ENCODE data around the gene SYT15.
"Not testable (repeated sequence)": the region's sequence is repeated elsewhere in the genome, so short reads cannot be mapped to it uniquely, and the experiment has no call there.

DNA sequence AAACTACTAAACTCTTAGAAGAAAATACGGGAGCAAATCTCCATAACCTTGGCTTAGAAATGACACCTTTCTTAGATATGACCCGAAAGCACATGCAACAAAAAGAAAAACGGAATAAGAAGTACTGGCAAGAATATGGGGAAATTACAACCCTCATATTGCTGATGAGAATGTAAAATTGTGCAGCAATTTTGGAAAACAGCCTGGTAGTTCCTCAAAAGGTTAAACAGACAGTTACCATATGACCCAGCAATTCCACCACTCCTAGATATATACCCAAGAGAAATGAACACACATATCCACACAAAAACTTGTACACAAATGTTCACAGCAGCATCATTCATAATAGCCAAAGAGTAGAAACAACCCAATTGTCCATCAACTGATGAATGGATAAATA lies 37.3 kb downstream of the SYT15 start:
- TF ChIP-seq POLR2A (IDR thresholded peaks at IDR 0.05) = not testable (repeated sequence)
- TF ChIP-seq, protein P1, sequence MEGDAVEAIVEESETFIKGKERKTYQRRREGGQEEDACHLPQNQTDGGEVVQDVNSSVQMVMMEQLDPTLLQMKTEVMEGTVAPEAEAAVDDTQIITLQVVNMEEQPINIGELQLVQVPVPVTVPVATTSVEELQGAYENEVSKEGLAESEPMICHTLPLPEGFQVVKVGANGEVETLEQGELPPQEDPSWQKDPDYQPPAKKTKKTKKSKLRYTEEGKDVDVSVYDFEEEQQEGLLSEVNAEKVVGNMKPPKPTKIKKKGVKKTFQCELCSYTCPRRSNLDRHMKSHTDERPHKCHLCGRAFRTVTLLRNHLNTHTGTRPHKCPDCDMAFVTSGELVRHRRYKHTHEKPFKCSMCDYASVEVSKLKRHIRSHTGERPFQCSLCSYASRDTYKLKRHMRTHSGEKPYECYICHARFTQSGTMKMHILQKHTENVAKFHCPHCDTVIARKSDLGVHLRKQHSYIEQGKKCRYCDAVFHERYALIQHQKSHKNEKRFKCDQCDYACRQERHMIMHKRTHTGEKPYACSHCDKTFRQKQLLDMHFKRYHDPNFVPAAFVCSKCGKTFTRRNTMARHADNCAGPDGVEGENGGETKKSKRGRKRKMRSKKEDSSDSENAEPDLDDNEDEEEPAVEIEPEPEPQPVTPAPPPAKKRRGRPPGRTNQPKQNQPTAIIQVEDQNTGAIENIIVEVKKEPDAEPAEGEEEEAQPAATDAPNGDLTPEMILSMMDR (IDR thresholded peaks at IDR 0.05) = not testable (repeated sequence)

Data from tibial nerve (tissue), 3 donors.